ENCODE data around the gene HNRNPLL. TPM values are rescaled to one million over a fixed set of nuclear protein-coding genes. Genes with fewer than 3 reads are reported as not detected.

HNRNPLL gene
- total and polyA plus RNA-seq, 2 of the 13 experiments (the other 11 are each of a cell fraction or from before 2014, with no cell fraction given), result 49.4 to 103 TPM

GRCh38 chr2:38581193-38582147, 21.3 kb downstream of the HNRNPLL start (continued):
- TF ChIP-seq ZNF800 (CRISPR knock-in tag; IDR thresholded peaks at IDR 0.05) (peak; percentile 45; the same call in 1 of the 2 replicates), SMC3 (IDR thresholded peaks at IDR 0.05; ENCODE audit: low read length) (peak; percentile 94), ZNF713 (CRISPR knock-in tag; IDR thresholded peaks at IDR 0.05) (no peak), RORA (CRISPR knock-in tag; IDR thresholded peaks at IDR 0.05) (no peak), NPAS2 (CRISPR knock-in tag; IDR thresholded peaks at IDR 0.05; ENCODE audit: borderline replicate concordance) (no peak), ZMYM2 (CRISPR knock-in tag; IDR thresholded peaks at IDR 0.05) (no peak), HOMEZ (CRISPR knock-in tag; IDR thresholded peaks at IDR 0.05; ENCODE audit: low read depth) (0 out of 2 replicates have a peak, but pooled peaks have one; percentile 29), ZNF567 (CRISPR knock-in tag; IDR thresholded peaks at IDR 0.05; ENCODE audit: borderline replicate concordance) (no peak), THAP11 (CRISPR knock-in tag; IDR thresholded peaks at IDR 0.05) (peak; percentile 36), RAD21 (CRISPR knock-in tag; IDR thresholded peaks at IDR 0.05) (peak; percentile 85), TEAD3 (CRISPR knock-in tag; optimal IDR thresholded peaks at IDR 0.05; ENCODE audit: borderline replicate concordance) (peak; percentile 82), DPF2 (CRISPR knock-in tag; IDR thresholded peaks at IDR 0.05; ENCODE audit: borderline replicate concordance, low read depth) (no peak), ZBTB33 (CRISPR knock-in tag; IDR thresholded peaks at IDR 0.05) (no peak), FIP1L1 (IDR thresholded peaks at IDR 0.05; ENCODE audit: borderline replicate concordance, insufficient read depth, low read depth, low read length) (no peak)
- TF ChIP-seq, protein P1, sequence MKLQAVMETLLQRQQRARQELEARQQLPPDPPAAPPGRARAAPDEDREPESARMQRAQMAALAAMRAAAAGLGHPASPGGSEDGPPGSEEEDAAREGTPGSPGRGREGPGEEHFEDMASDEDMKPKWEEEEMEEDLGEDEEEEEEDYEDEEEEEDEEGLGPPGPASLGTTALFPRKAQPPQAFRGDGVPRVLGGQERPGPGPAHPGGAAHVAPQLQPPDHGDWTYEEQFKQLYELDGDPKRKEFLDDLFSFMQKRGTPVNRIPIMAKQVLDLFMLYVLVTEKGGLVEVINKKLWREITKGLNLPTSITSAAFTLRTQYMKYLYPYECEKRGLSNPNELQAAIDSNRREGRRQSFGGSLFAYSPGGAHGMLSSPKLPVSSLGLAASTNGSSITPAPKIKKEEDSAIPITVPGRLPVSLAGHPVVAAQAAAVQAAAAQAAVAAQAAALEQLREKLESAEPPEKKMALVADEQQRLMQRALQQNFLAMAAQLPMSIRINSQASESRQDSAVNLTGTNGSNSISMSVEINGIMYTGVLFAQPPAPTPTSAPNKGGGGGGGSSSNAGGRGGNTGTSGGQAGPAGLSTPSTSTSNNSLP (IDR thresholded peaks at IDR 0.05; ENCODE audit: low read depth, low read length), result peak; percentile 71
- TF ChIP-seq, protein P2, sequence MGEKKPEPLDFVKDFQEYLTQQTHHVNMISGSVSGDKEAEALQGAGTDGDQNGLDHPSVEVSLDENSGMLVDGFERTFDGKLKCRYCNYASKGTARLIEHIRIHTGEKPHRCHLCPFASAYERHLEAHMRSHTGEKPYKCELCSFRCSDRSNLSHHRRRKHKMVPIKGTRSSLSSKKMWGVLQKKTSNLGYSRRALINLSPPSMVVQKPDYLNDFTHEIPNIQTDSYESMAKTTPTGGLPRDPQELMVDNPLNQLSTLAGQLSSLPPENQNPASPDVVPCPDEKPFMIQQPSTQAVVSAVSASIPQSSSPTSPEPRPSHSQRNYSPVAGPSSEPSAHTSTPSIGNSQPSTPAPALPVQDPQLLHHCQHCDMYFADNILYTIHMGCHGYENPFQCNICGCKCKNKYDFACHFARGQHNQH (CRISPR knock-in tag; IDR thresholded peaks at IDR 0.05), result 0 out of 2 replicates have a peak, but pooled peaks have one; percentile 26
- TF ChIP-seq, protein P3, sequence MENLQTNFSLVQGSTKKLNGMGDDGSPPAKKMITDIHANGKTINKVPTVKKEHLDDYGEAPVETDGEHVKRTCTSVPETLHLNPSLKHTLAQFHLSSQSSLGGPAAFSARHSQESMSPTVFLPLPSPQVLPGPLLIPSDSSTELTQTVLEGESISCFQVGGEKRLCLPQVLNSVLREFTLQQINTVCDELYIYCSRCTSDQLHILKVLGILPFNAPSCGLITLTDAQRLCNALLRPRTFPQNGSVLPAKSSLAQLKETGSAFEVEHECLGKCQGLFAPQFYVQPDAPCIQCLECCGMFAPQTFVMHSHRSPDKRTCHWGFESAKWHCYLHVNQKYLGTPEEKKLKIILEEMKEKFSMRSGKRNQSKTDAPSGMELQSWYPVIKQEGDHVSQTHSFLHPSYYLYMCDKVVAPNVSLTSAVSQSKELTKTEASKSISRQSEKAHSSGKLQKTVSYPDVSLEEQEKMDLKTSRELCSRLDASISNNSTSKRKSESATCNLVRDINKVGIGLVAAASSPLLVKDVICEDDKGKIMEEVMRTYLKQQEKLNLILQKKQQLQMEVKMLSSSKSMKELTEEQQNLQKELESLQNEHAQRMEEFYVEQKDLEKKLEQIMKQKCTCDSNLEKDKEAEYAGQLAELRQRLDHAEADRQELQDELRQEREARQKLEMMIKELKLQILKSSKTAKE (CRISPR knock-in tag; IDR thresholded peaks at IDR 0.05; ENCODE audit: borderline replicate concordance), result no peak
